Measurements from ENCODE around the gene ZNF497. TPM values are rescaled to one million over a fixed set of nuclear protein-coding genes. Genes with fewer than 3 reads are reported as not detected.

Gene ZNF497
- total and polyA plus RNA-seq, 12 donors: 0.20 to 8.1 (median 1.6) TPM

- Histone ChIP-seq H3K36me3 (replicated peaks in 1 of 2) (no peaks in the 10 kb centered on the region), H3K9me3 (replicated peaks in 1 of 3) (no peaks in the 10 kb centered on the region), H3K27me3 (no peaks in the 10 kb centered on the region), H3K4me1 (replicated peaks in 1 of 2) (no peaks in the 10 kb centered on the region), H3K4me3 (no peak overlapping the region), H3K27ac (no peak overlapping the region)
- WGBS, 4 donors: 77 to 83% (median 83%) methylated on average over 4 of the region's 4 CpGs
- DNase-seq: no peak
- TF ChIP-seq POLR2A (IDR thresholded peaks at IDR 0.05) (no peak), CTCF (IDR thresholded peaks at IDR 0.05) (no peak)
- intact Hi-C loops (cut with DNase I): no loop called here
These were observed 11.6 kb upstream of the ZNF497 start for GRCh38 chr19:58374200-58374599.

GRCh38 chr19:58372311-58373133 lies 10.0 kb upstream of the ZNF497 start:
- intact Hi-C loops (cut with DNase I): no loop called here
- no peaks in the 10 kb centered on the region for H3K9me3 ChIP-seq (replicated peaks in 1 of 3)
- no peaks in the 10 kb centered on the region for H3K4me1 ChIP-seq (replicated peaks in 1 of 2)
- H3K4me3 ChIP-seq: no peak overlapping the region
- DNase-seq: peak in 1 of 7 donors; percentile 32
- H3K27me3 ChIP-seq: no peaks in the 10 kb centered on the region
- TF ChIP-seq POLR2A (IDR thresholded peaks at IDR 0.05) (no peak), CTCF (IDR thresholded peaks at IDR 0.05) (peak in 2 of 6 experiments; percentile 9 to 12)
- H3K36me3 ChIP-seq (replicated peaks in 1 of 2): no peaks in the 10 kb centered on the region
- 54 to 65% (median 60%) methylated on average over 15 of the region's 15 CpGs for WGBS, 4 donors
- H3K27ac ChIP-seq: no peak overlapping the region

- 82 to 97% (median 86%) methylated on average over 9 to 68 of the region's 68 CpGs for WGBS, 4 donors
- no peak for DNase-seq
These were observed 6.2 kb upstream of the ZNF497 start for GRCh38 chr19:58368561-58369360.

More at GRCh38 chr19:58368561-58369360, 6.2 kb upstream of the ZNF497 start:
- Histone ChIP-seq H3K9me3 (replicated peaks in 1 of 3) (no peaks in the 10 kb centered on the region), H3K27ac (no peak overlapping the region), H3K36me3 (replicated peaks in 1 of 2) (no peaks in the 10 kb centered on the region), H3K27me3 (no peaks in the 10 kb centered on the region), H3K4me1 (replicated peaks in 1 of 2) (no peaks in the 10 kb centered on the region), H3K4me3 (no peak overlapping the region)
- no peak for TF ChIP-seq CTCF (IDR thresholded peaks at IDR 0.05)
- no peak for TF ChIP-seq POLR2A (IDR thresholded peaks at IDR 0.05)
- intact Hi-C loops (cut with DNase I): no loop called here

Measured in adrenal gland (tissue), 12 donors.